Stromal cell of bone marrow (primary cell): ENCODE data around the gene VENTX.
"Not testable (repeated sequence)": the region's sequence is repeated elsewhere in the genome, so short reads cannot be mapped to it uniquely, and the experiment has no call there.

ENCODE experiments used
- DNase-seq: peaks from one replicate; pipeline ENCODE4 v3.0.0-alpha.2; 2012; ENCODE audit warnings: low read depth

Gene VENTX

DNA sequence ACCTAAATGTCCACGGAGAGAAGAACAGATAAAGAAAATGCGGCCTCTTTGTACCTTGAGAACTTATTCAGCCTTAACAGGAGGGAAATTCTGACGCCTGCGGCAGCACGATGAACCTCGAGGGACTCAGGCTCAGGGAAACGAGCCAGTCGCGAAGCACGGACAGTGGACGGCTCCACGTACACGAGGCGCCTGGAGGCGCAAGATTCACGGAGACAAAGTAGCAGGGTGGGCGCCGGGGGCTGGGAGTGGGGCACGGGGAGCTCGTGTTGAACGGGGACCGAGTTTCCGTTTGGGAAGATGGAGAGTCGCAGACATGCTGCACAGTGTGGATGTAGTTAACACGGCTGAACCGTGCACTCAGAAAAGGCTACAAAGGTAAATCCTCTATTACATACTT, 20.9 kb upstream of the VENTX start:
- DNase-seq, result no peak

DNA sequence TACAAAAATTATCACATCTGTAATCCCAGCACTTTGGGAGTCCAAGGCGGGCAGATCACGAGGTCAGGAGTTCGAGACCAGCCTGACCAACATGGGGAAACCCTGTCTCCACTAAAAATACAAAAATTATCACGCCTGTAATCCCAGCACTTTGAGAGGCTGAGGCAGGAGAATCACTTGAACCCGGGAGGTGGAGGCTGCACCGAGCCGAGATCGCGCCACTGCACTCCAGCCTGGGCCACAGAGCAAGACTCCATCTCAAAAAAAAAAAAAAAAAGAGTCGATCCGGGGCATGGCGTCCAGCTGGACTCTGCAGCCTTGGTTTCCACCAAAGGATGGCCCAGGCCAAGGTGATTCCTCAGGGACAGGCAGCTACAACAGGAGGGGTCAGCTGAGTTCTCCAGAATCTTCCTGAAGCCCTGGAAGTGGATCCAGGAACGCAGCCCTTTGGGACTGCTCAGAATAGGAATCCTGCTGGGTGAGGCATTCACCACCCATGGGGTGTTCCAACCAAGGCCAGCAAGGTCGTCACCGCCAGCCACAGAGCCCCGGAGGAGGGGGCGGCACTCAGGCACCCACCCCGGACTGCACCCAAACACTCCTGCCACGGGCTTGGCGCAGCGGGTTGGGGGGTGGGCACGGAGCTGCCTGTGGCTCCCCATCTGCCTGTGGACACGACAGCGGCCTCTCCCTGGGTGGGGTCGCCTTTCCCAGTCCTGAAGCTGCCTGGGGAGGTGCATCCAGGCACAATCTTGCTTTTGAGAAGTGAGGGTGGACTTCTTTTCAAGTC, 19.7 kb upstream of the VENTX start:
- no peak for DNase-seq

DNA sequence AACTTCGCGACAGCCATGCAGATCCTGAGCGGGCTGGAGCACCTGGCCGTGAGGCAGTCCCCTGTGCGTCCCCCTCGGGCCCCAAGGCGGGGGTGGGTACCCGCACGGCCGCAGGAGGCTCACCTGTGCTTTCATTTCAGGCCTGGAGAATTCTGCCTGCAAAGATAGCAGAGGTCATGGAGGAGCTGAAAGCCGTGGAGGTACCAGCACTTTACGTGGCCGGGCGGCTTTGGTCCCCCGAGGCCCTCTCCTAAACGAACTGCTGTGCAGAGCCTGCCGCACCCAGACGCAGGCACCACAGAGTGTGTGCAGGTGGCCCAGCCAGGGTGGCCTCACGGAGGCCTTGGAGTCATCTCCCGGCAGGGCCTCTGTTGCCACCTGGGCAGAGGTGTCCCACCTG, 18.8 kb upstream of the VENTX start:
- no peak for DNase-seq

DNA sequence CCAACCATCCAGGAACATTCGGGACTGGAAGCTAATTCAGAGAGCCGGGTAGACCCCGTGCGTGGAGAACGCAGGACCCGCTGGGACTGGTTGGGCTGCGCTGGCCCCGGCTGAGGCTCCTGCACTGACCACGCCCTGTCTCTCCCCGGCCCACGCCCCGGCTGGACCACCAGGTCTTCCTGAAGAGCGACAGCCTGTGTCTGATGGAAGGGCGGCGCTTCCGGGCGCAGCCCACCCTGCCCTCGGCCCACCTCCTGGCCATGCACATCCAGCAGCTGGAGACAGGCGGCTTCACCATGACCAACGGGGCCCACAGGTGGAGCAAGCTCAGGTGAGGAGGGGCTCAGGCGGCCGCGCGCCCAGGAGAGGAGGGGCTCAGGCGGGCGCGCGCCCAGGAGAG, 17.9 kb upstream of the VENTX start:
- DNase-seq, result no peak

DNA sequence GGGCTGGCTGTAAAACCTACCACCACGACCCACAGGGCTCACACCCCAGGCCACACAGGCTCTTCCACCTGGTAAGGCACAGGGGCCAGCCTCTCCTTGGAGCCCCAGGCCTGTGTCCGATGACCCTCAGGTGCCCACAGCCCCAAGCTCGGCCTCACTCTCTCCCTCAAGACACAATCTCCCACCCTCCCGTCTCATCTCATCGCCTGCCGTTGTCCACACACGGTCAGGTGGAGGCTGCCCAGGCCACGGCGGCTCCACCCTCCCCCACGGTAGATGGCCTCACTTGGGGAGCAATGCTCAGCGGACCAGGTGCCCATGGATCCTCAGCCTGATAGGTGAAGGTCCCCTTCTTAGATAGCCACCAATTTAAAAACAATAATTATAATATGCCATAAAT, 16.3 kb upstream of the VENTX start:
- no peak for DNase-seq

DNA sequence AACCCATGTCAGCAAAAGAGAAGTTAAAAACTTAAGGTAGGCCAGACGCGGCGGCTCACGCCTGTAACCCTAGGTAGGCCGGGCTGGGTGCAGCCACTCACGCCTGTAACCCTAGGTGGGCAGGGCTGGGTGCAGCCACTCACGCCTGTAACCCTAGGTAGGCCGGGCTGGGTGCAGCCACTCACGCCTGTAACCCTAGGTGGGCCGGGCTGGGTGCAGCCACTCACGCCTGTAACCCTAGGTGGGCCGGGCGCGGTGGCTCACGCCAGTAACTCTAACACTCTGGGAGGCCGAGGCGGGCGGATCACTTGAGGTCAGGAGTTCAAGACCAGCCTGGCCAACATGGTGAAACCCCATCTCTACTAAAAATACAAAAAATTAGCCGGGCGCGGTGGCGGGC, 15.9 kb upstream of the VENTX start:
- DNase-seq, result not testable (repeated sequence)

DNA sequence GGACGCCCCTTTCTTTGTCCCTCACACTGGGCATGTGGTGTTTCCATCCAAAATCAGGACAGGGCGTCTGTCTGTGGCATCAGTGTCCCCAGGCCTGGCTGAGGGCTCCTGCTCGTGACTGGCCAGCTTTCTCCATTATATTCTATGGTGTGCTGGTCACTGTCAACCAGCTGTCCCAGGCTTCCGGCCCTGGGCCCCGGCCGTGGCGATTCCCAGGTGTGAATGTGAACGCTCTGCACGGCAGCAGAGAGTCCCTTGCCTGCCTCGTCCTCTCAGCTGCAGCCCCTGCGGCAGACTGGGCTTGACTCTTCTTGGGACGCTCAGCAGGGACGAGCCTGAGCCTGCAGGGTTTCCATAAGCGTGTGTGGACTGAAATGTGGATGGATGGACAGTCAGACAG, 13.6 kb upstream of the VENTX start:
- no peak for DNase-seq

DNA sequence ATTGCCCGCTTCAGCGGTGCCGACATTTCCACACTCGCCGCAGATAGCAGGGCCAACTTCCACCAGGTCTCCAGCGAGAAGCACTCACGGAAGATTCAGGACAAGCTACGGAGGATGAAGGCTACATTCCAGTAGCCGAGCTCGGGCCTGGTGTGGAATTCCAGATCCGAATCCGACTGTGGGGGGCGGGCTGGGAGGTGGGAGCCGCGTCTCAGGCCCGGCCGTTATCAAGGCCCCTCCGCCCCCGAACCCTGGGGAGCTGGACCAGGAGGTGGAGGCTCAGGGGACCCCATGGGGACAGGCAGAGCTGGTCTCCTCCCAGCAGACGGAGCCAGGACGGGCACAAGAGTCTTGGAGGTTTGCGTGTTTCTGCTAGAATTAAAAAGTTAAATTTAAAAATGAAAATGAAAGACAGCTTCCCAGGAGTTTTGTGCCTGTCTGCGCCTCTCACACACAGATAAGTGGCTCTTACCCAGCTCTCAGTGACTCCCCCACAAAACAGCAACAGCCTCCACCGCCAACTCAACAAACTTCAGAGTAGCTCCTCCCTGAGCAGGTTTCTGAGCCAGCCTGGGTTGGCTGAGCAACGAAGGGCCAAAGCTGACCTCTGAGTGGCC, 12.8 kb upstream of the VENTX start:
- DNase-seq, result no peak

DNA sequence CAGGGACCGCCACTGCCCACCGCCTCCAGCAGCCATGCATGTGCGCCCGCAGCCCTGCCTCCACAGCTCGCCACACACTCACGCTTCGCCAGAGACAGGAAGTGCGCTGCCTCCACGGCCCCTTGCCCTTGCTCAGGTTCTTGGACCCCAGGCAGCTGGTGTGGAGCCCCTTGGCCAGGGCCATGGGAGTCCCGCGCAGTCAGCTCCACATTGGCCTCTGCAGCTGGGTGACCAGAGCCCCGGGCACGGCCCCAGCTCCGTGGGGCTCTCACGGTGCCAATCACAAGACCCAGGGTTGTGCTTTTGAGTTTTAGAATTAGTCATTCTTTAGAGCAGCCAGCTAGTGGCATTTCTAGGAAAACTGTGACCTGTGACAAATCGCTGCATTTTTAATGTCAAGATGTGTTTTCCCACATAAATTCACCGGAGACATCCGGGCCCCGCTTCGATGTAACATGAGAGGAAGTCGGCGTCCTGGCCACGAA, 11.9 kb upstream of the VENTX start:
- no peak for DNase-seq

DNA sequence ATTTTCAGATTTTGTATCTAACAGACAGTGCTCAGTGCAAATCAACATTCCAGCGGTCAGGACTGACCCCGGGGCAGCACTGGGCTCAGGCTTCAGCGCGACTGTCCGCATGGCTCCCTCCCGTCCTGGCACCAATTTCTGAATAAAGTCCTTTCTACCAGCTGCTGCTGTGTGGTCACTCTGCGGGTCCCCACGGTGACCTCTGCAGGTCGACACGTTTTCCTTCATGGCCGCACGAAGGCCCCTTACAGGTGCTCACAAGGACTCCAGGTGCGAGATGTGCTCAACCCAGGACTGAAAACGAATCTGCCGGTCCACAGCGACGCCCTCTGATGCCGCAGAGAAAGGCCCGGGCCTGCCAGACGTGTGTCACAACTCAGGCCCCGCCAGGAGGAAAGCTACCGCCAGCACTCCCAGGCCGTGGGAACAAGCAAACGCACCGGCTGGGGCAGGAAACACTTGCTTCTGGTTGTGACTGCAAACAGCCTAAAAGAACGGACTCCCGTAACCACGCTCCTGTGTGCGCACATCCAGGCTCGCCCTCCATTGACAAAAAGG, 11.3 kb upstream of the VENTX start:
- no peak for DNase-seq

DNA sequence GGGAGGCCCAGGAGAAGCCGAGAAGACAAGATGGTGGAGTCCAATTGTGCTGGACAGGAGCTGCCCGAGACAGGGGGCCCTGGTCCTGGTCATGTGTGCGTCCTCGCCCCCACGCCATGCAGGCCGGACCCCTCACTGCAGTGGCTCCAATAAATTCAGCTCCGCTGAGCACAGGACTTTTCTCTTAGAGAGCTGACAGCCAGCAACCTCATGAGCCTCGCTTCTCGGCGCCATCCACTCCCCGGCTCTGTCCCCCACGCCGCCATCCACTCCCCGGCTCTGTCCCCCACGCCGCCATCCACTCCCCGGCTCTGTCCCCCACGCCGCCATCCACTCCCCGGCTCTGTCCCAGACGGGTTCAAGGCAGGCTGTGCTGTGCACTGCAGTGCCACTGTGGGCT, 10.4 kb upstream of the VENTX start:
- DNase-seq, result no peak

DNA sequence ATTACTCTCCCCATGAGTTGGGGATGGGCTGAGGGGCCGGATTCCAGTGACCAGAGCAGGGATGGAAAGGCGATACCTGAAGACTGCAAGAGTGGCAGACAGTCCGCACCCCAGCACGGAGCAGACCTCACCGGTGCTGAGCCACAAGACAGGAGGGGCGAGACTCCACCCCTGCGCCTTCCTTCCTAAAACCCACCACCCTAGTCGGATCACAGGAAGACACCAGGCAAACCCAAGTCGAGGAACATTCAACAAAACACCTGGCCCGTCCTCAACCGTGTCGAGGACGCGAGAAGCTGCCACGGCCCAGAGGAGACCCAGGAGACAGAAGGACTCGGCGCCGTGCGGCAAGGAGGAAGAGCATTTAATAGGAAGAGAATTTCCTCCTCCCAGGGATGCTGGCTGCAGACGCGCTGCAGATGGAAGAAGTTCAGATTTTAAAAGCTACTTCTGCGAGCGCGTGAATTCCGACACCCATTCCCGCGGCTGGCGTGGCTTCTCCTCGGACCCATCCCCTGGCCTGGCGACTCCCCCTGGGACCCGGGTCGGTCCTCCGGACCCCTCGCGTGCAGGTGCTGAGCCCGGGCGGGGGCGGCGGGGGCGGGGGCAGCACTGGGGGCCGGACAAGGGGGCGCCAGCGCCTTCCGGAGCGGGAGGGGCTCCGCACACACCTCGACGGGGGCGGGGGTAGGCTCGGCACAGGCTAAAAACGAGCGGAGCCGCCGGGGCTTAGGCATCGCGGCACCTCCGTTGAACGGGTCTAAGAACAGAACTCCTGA, 8.2 kb upstream of the VENTX start:
- DNase-seq, result no peak

DNA sequence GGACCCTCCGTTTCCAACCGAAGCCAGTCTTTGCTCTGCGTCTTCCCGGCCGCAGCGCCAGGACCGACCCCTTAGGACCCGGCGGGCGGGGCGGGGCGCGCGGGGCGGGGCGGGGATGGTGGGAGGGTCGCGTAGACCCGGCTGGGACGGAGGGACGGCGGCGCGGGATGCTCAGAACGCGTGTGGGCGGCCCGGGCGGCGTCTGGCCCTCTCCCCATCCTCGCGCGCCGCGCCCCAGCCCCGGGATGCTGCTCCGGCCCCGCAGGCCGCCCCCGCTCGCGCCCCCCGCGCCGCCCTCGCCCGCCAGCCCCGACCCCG, 7.7 kb upstream of the VENTX start, which contains the start of gene UTF1:
Gene UTF1, plus strand, starts transcription at position 174 of the 318 bp plus-strand sequence. Its CDS starts 72 bp downstream, at position 246.
- DNase-seq, result no peak

DNA sequence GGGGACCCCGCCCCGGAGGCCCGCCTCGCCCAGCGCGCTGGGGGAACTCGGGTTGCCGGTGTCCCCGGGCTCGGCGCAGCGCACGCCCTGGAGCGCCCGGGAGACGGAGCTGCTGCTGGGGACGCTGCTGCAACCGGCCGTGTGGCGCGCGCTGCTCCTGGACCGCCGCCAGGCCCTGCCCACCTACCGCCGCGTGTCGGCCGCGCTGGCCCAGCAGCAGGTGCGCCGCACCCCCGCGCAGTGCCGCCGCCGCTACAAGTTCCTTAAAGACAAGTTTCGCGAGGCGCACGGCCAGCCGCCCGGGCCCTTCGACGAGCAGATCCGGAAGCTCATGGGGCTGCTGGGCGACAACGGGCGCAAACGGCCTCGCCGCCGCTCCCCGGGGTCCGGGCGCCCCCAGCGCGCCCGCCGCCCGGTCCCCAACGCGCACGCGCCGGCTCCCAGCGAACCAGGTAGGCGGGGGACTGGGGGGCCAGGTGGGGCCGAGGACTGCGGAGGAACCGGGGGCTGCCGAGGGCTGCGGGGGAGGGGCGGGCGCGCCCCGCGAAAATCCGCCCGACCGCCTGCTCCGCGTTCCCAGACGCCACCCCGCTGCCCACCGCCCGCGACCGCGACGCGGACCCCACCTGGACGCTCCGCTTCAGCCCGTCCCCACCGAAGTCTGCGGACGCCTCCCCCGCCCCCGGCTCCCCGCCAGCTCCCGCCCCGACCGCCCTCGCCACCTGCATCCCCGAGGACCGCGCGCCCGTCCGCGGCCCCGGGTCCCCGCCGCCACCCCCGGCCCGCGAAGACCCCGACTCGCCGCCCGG, 7.1 kb upstream of the VENTX start:
- DNase-seq, result no peak

DNA sequence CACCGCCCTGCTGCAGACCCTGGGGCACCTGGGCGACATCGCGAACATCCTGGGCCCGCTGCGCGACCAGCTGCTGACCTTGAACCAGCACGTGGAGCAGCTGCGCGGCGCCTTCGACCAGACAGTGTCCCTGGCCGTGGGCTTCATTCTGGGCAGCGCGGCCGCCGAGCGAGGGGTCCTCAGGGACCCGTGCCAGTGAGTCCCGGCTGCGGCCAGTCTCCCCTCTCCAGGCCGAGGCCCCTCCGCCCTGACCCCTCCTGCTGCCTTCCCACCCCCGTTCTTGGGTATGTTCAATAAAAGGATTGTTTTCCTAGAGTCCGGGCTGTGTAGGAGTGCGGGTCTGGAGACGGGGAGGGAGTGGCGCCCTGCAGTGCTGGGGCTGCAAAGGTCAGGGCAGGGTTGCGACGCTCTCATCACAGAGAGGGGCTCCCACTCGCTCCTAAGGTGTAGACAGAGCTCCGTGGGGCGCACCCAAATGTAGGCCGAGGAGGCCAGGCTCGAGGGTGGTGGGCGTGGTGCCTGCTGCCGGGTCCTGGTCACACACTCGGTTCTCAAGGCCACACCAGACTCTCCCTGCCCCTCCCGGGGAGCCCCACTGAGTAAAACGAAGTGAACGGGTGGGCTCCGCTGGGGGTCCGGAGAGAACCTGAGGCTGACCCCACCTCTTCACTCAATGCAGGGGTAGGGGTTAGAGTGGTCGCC, 6.3 kb upstream of the VENTX start:
- no peak for DNase-seq

DNA sequence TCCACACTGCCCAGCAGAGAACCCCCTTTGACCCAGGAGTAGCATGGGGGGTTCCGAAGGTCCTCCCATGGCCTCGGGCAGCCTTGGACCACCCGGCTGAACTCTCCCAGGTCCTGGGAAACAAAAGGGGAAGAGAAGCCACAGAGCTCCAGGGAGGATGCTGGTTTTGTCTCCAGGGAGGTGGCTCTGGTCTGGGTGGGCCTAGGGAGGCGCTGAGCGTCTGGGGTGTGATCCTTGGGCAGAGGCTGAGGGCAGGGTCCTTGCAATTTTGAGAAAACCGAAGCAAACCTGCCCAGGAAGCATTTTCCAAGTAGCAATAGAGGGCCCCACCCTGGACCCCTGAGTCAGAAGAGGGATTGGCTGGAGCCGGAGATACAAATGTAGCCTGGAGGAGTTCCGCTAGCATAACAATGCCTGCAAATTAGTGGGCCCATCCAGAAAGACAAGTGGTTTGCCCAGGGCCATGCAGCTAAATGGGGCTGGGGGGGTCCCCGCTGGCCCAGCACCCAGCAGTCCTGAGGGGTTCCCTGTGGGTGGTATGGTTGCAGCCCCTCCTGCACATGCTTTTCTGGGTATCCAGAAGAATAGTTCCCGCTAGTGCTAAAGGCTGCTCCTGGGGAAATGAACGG, 5.6 kb upstream of the VENTX start:
- DNase-seq, result no peak

DNA sequence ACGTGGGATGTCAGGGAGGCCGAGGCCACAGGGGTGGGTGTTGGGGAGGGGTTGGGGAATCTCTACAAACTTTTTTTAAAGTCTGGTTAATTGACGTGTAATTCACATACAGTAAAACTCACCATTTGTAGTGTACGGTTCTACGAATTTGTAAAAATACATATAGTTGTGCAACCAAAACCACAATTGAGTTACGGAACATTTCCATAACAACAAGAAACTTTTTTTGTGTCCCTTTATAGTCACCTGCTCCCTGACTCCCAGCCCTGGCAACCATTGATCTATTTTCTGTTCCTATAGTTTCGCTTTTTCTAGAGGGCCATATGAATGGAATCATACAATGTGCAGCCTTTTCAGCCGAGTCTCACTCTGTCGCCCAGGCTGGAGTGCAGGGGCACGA, 2.9 kb upstream of the VENTX start:
- not testable (repeated sequence) for DNase-seq

DNA sequence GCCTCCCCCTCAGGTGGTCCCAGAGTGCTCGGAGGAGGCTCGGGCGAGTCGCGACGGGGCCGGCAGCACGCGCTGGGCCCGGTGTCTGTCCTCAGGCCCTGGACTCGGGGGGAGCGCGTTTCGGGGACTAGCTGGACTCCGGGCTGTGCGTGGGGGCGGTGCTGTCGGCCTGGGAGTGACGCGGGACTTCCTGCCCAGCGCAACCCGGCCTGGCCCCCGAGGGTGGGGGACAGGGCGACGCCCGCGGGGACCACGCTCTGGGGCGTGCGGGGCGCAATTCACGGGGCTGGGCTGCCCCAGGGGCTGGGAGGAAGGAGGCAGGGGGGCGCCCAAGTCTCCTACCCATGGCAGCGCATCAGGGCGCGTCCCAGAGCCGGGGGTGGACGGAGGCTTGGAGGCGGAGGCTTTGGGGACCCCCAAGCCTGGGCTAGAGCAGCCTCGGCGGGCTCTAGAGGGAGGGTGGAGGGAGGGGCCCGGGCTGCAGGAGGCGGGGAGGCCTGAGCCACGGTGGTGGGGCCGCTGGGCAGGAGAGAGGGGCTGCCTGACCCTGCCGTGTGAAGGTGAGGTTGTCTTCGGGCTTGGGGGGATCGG, 2.3 kb upstream of the VENTX start:
- DNase-seq, result no peak

DNA sequence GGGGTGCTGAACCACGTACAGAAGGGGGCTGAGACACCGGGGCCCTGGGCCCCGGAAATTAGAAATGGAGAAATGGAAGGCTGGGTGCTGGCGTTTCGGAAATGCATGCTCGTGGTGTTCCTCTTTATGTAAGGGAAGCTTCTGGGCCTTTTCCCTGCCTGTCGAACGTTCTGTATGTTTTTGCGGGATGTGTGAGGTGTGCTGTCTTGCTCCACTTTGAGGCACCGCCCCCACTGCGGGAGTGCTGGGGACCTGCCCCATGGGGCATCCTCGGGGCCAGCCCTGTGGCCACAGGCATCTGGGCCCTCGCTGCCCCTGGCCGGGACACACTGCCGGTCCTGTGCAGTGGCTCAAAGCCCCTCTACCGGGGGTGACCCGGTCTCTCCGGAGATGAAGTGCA, 1.7 kb upstream of the VENTX start:
- no peak for DNase-seq
